ENCODE measurements around the gene TIAM2.
A peak's percentile ranks its signal among the peaks of the same experiment; 100 is the strongest.
"Not testable (repeated sequence)": the region's sequence is repeated elsewhere in the genome, so short reads cannot be mapped to it uniquely, and the experiment has no call there.

TIAM2 gene

GRCh38 chr6:155119201-155119600, 124.1 kb downstream of the TIAM2 start:
- H3K4me3 ChIP-seq (ENCODE audit: low read depth, low read length); DNase-seq (ENCODE audit: low read depth): not testable (repeated sequence)

GRCh38 chr6:155120034-155120433, 124.9 kb downstream of the TIAM2 start:
- H3K4me3 ChIP-seq (ENCODE audit: low read depth, low read length), result no peak overlapping the region
- peak; percentile 30 for DNase-seq (ENCODE audit: low read depth)

- H3K4me3 ChIP-seq (ENCODE audit: low read depth, low read length), result no peak overlapping the region
- DNase-seq (ENCODE audit: low read depth), result no peak
Measured at GRCh38 chr6:155121294-155121693, 126.2 kb downstream of the TIAM2 start.

GRCh38 chr6:155121699-155122098, 126.6 kb downstream of the TIAM2 start:
- no peak overlapping the region for H3K4me3 ChIP-seq (ENCODE audit: low read depth, low read length)
- DNase-seq (ENCODE audit: low read depth), result no peak

- no peak for DNase-seq (ENCODE audit: low read depth)
- no peak overlapping the region for H3K4me3 ChIP-seq (ENCODE audit: low read depth, low read length)
Measured at GRCh38 chr6:155122199-155122950, 127.3 kb downstream of the TIAM2 start.

- DNase-seq (ENCODE audit: low read depth), result no peak
Measured at GRCh38 chr6:155123520-155123919, 128.4 kb downstream of the TIAM2 start.

GRCh38 chr6:155125906-155126305, 130.8 kb downstream of the TIAM2 start:
- no peak overlapping the region for H3K4me3 ChIP-seq (ENCODE audit: low read depth, low read length)
- DNase-seq (ENCODE audit: low read depth), result peak; percentile 15

More at GRCh38 chr6:155123520-155123919, 128.4 kb downstream of the TIAM2 start:
- no peak overlapping the region for H3K4me3 ChIP-seq (ENCODE audit: low read depth, low read length)

GRCh38 chr6:155126727-155127439, 131.8 kb downstream of the TIAM2 start:
- no peak overlapping the region for H3K4me3 ChIP-seq (ENCODE audit: low read depth, low read length)
- peak; percentile 45 for DNase-seq (ENCODE audit: low read depth)

GRCh38 chr6:155128977-155129376, 133.9 kb downstream of the TIAM2 start:
- H3K4me3 ChIP-seq (ENCODE audit: low read depth, low read length), result no peak overlapping the region
- DNase-seq (ENCODE audit: low read depth), result no peak

- DNase-seq (ENCODE audit: low read depth), result no peak
- no peak overlapping the region for H3K4me3 ChIP-seq (ENCODE audit: low read depth, low read length)
Measured at GRCh38 chr6:155129744-155130143, 134.6 kb downstream of the TIAM2 start.

- no peak overlapping the region for H3K4me3 ChIP-seq (ENCODE audit: low read depth, low read length)
- DNase-seq (ENCODE audit: low read depth), result no peak
Measured at GRCh38 chr6:155130161-155130853, 135.2 kb downstream of the TIAM2 start.

- H3K4me3 ChIP-seq (ENCODE audit: low read depth, low read length), result no peak overlapping the region
- DNase-seq (ENCODE audit: low read depth), result no peak
Measured at GRCh38 chr6:155132617-155133016, 137.5 kb downstream of the TIAM2 start.

GRCh38 chr6:155141002-155141401, 145.9 kb downstream of the TIAM2 start:
- no peak overlapping the region for H3K4me3 ChIP-seq (ENCODE audit: low read depth, low read length)
- no peak for DNase-seq (ENCODE audit: low read depth)

GRCh38 chr6:155141512-155141911, 146.4 kb downstream of the TIAM2 start:
- DNase-seq (ENCODE audit: low read depth), result no peak
- H3K4me3 ChIP-seq (ENCODE audit: low read depth, low read length), result no peak overlapping the region

GRCh38 chr6:155142168-155143028, 147.3 kb downstream of the TIAM2 start:
- no peak for DNase-seq (ENCODE audit: low read depth)
- H3K4me3 ChIP-seq (ENCODE audit: low read depth, low read length), result no peak overlapping the region

- DNase-seq (ENCODE audit: low read depth), result no peak
- H3K4me3 ChIP-seq (ENCODE audit: low read depth, low read length), result peak overlapping the region; percentile 8
Measured at GRCh38 chr6:155143029-155143577, 148.0 kb downstream of the TIAM2 start.

GRCh38 chr6:155143578-155144106, 148.5 kb downstream of the TIAM2 start:
- DNase-seq (ENCODE audit: low read depth), result no peak
- peak overlapping the region; percentile 8 for H3K4me3 ChIP-seq (ENCODE audit: low read depth, low read length)

GRCh38 chr6:155146205-155146604, 151.1 kb downstream of the TIAM2 start:
- no peak overlapping the region for H3K4me3 ChIP-seq (ENCODE audit: low read depth, low read length)
- DNase-seq (ENCODE audit: low read depth), result no peak

All from skeletal muscle cell (primary cell).